SK-N-DZ (cell line): ENCODE measurements around the gene INPP4A.
A peak's percentile ranks its signal among the peaks of the same experiment; 100 is the strongest.

ENCODE experiments used
- DNase-seq: peaks from one replicate; pipeline ENCODE4 v3.0.0-alpha.2; 2015; ENCODE audit warnings: low spot score

INPP4A gene

GRCh38 chr2:98561902-98562695 is 117.4 kb downstream of the INPP4A start:
- no peak for DNase-seq

- DNase-seq = no peak
Observed at GRCh38 chr2:98563394-98563793, 118.7 kb downstream of the INPP4A start.

- no peak for DNase-seq
Observed at GRCh38 chr2:98564541-98565132, 120.0 kb downstream of the INPP4A start.

GRCh38 chr2:98565286-98565860 is 120.7 kb downstream of the INPP4A start:
- no peak for DNase-seq

- no peak for DNase-seq
Observed at GRCh38 chr2:98565941-98566340, 121.3 kb downstream of the INPP4A start.

- no peak for DNase-seq
Observed at GRCh38 chr2:98568161-98568956, 123.7 kb downstream of the INPP4A start.

GRCh38 chr2:98569197-98569793 is 124.6 kb downstream of the INPP4A start:
- DNase-seq = peak; percentile 16

GRCh38 chr2:98569915-98570314 is 125.3 kb downstream of the INPP4A start:
- no peak for DNase-seq

- DNase-seq = no peak
Observed at GRCh38 chr2:98570356-98570755, 125.7 kb downstream of the INPP4A start.

- DNase-seq = no peak
Observed at GRCh38 chr2:98571121-98571701, 126.6 kb downstream of the INPP4A start.

- DNase-seq = no peak
Observed at GRCh38 chr2:98571796-98572195, 127.1 kb downstream of the INPP4A start.

GRCh38 chr2:98572211-98572610 is 127.6 kb downstream of the INPP4A start:
- DNase-seq = no peak

- DNase-seq = no peak
Observed at GRCh38 chr2:98572676-98573075, 128.0 kb downstream of the INPP4A start.

- no peak for DNase-seq
Observed at GRCh38 chr2:98573426-98573825, 128.8 kb downstream of the INPP4A start.

- DNase-seq = no peak
Observed at GRCh38 chr2:98576666-98577312, 132.1 kb downstream of the INPP4A start.

- DNase-seq = no peak
Observed at GRCh38 chr2:98577313-98577712, 132.7 kb downstream of the INPP4A start.

GRCh38 chr2:98578231-98578630 is 133.6 kb downstream of the INPP4A start:
- no peak for DNase-seq

GRCh38 chr2:98579926-98580325 is 135.3 kb downstream of the INPP4A start:
- no peak for DNase-seq

GRCh38 chr2:98580656-98581284 is 136.1 kb downstream of the INPP4A start:
- no peak for DNase-seq

- DNase-seq = no peak
Observed at GRCh38 chr2:98582523-98582922, 137.9 kb downstream of the INPP4A start.
